Measurements from ENCODE around the gene PTPRG. TPM values are rescaled to one million over a fixed set of nuclear protein-coding genes. Genes with fewer than 3 reads are reported as not detected.

The PTPRG gene
- polyA plus RNA-seq, 1 donor: 95.1 TPM

GRCh38 chr3:61617651-61618050 lies 56.3 kb downstream of the PTPRG start:
- no peak for DNase-seq

- no peak for DNase-seq
These were observed 56.9 kb downstream of the PTPRG start for GRCh38 chr3:61618231-61618630.

GRCh38 chr3:61618871-61619270 lies 57.5 kb downstream of the PTPRG start:
- no peak for DNase-seq

GRCh38 chr3:61620073-61620472 lies 58.7 kb downstream of the PTPRG start:
- DNase-seq: no peak

- no peak for DNase-seq
These were observed 62.9 kb downstream of the PTPRG start for GRCh38 chr3:61624300-61624699.

- DNase-seq: no peak
These were observed 64.1 kb downstream of the PTPRG start for GRCh38 chr3:61625429-61625828.

- no peak for DNase-seq
These were observed 65.1 kb downstream of the PTPRG start for GRCh38 chr3:61626484-61626883.

GRCh38 chr3:61627768-61628185 lies 66.4 kb downstream of the PTPRG start:
- DNase-seq: no peak

- no peak for DNase-seq
These were observed 67.3 kb downstream of the PTPRG start for GRCh38 chr3:61628636-61629035.

GRCh38 chr3:61629442-61629841 lies 68.1 kb downstream of the PTPRG start:
- DNase-seq: no peak

GRCh38 chr3:61631108-61631769 lies 69.9 kb downstream of the PTPRG start:
- DNase-seq: no peak

- DNase-seq: no peak
These were observed 71.3 kb downstream of the PTPRG start for GRCh38 chr3:61632568-61633175.

GRCh38 chr3:61634678-61635077 lies 73.3 kb downstream of the PTPRG start:
- no peak for DNase-seq

- no peak for DNase-seq
These were observed 76.0 kb downstream of the PTPRG start for GRCh38 chr3:61637088-61638051.

- no peak for DNase-seq
These were observed 77.4 kb downstream of the PTPRG start for GRCh38 chr3:61638741-61639140.

- DNase-seq: no peak
These were observed 78.6 kb downstream of the PTPRG start for GRCh38 chr3:61639991-61640390.

- DNase-seq: no peak
These were observed 83.8 kb downstream of the PTPRG start for GRCh38 chr3:61645148-61645547.

GRCh38 chr3:61646360-61646759 lies 85.0 kb downstream of the PTPRG start:
- no peak for DNase-seq

GRCh38 chr3:61646851-61647525 lies 85.6 kb downstream of the PTPRG start:
- no peak for DNase-seq

GRCh38 chr3:61648481-61648880 lies 87.1 kb downstream of the PTPRG start:
- no peak for DNase-seq

GRCh38 chr3:61649381-61650170 lies 88.2 kb downstream of the PTPRG start:
- no peak for DNase-seq

- DNase-seq: no peak
These were observed 88.9 kb downstream of the PTPRG start for GRCh38 chr3:61650276-61650675.
